Fibroblast of skin of scalp (primary cell): ENCODE data around the gene PLEKHD1.
A peak's percentile ranks its signal among the peaks of the same experiment; 100 is the strongest.
"Not testable (repeated sequence)": the region's sequence is repeated elsewhere in the genome, so short reads cannot be mapped to it uniquely, and the experiment has no call there.

Experiments used
- DNase-seq: peaks from one replicate; pipeline ENCODE4 v3.0.0-alpha.2; 2013

PLEKHD1 gene

GRCh38 chr14:69481815-69482568, 2.5 kb upstream of the PLEKHD1 start:
- DNase-seq, result no peak

DNA sequence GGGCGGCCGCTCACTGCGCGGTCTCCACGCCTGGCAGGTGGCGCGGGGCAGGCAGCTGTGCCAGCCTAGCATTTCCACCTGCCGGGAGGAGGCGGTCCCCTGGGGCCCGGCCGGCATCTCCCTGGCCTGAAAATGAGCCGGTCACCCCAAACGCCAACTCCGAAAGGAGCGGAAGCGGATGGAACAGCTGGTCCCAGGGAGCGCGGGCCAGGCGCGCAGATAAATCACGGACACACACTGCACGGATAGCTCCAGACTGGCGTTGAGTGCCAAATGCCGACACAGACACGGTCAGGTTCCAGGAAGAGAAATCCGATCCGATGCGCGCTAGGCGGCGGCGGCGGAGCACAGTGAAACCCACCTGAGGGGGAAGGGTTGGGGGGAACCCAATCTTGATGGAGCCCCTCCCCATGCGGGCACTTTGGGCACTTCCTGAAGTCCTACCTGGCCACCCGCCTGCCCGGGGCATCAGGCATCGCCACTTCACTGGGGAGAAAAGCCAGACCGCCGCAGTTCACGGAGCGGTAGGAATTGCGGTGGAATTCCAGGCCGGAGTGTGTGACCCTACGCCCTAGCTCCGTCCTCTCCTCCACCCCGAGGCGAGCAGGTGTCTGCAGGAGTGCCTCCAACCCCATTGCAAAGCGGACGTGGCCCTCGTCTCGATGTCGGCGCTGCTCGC, 624 bp upstream of the PLEKHD1 start:
- DNase-seq, result no peak

DNA sequence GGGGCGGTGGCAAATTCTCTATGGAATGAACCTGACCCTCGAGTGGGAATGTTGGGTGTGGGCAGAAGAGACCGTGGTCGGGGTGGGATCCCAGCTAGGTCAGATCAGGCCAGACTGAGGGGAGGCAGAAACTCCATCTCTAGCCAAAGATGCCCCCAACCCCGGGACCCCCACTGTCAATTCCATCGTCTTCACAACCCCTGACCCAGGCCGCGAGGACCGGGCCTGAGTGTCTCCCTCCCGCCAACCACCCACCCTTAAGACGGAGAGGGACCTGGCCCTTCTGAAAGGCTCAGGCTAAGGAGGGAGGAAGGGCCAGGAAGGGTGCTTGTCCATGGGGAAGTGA, 760 bp downstream of the PLEKHD1 start:
- DNase-seq, result no peak

DNA sequence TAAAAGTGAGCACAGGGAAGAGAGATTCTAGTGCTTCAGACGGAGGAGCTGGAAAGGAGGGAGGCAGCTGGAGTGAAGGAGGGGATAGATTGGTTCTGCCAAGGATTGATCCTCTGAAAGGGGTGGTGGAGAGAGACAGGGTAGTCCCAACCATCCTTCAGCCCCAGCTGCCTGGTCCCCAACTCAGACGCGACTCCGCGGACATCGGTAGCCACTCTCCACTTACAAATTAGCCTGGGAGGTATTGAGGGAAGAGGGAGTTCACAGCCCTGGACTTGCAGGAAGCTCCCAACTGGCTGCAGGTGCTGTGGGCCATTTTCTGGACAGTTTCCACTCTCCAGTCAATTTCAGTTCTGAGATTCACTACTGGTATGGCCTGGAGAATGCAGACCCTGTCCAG, 1.2 kb downstream of the PLEKHD1 start:
- no peak for DNase-seq

DNA sequence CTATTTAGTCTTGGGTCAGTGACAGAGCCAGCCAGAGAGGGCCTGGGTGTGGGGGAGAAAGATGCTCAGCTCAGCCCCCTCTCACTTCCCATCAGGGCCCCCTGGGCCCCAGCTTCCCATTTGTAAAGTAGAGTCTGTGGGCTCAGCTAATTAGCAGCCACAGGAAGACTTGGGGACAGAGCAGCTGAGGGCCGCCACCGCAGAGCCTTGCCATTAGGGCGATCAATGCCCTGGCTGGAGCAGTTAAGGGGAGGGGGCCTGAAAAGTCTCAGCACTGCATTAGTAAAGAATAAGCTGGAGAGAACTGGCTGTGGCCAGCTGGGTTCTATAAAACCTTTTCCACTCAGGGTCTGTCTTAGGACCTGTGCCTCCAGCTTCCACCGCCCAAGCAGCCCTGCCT, 2.7 kb downstream of the PLEKHD1 start:
- no peak for DNase-seq

DNA sequence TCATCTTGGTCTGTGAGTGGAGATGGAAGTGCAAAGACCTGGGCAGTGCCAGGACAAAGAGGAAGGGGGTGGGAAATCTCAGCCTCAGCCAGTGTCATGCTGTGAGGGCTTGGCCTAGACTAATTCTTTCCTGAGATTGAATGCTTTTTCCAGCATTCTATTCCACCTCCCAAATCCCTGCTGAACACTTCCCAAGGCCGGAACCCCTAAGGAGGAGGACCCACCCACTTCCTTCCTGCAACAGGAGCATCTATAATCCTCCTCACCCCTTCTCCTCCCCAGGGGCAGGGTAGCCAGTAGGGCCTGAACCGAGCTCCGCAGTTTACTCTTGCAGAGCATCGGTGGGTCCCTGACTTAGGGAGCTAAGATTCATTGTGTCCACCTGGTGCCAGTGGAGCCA, 3.2 kb downstream of the PLEKHD1 start:
- no peak for DNase-seq

DNA sequence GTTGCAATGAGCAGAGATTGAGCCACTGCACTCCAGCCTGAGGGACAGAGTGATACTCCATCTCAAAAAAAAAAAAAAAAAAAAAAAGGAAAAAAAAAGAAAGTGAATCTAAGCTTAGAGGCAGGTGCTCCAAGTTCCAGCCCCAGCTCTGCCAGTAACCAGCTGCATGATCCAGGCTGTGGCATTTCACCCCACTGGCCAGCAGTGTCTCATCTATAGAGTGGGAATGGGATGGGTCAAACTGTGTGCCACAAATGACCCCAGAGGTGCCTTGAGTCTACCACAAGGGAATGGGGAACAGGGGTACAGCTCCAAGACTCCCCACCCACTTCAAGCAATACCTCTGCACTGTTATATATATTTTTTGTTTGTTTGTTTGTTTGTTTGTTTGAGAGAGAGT, 5.0 kb downstream of the PLEKHD1 start:
- no peak for DNase-seq

- no peak for DNase-seq
Measured at GRCh38 chr14:69490219-69490918, 5.8 kb downstream of the PLEKHD1 start.

- DNase-seq, result no peak
Measured at GRCh38 chr14:69491193-69491592, 6.7 kb downstream of the PLEKHD1 start.

GRCh38 chr14:69493038-69493437, 8.5 kb downstream of the PLEKHD1 start:
- DNase-seq, result no peak

DNA sequence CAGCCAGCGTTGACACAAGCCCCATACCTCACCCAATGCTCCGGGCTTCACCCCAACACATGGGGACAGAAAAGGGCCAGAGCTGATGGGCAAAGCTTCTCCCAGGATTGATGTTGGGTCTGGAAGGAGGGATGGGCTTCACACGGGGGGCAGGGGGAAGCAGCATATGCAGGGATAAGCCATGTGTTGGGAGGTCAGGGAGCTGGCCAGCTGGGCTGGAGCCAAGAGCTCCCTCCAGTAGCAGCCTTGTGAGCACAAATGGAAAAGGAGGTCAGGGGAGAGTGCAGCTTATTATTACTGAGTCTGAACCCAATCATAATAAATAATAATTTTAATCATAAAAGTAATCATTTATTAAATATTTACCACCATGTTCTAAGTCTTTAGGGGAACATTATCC, 9.3 kb downstream of the PLEKHD1 start:
- DNase-seq, result no peak

GRCh38 chr14:69495341-69495921, 10.9 kb downstream of the PLEKHD1 start:
- no peak for DNase-seq

- not testable (repeated sequence) for DNase-seq
Measured at GRCh38 chr14:69497866-69498265, 13.3 kb downstream of the PLEKHD1 start.

DNA sequence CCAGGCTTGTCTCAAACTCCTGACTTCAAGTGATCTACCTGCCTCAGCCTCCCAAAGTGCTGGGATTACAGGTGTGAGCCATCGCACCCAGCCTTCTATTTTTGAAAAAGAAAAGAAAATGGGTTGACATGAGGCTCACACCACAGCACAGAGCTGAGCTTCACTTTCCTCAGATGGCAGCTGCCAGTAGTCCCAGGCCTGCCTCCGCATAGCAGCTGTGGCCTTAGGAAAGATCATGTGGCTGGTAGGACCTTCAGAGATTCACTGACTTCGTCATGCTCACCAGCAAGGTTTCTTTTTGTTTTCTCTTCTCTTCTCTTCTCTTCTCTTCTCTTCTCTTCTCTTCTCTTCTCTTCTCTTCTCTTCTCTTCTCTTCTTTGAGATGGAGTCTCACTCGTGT, 13.8 kb downstream of the PLEKHD1 start:
- DNase-seq, result not testable (repeated sequence)

GRCh38 chr14:69499436-69499835, 14.9 kb downstream of the PLEKHD1 start:
- DNase-seq, result no peak

DNA sequence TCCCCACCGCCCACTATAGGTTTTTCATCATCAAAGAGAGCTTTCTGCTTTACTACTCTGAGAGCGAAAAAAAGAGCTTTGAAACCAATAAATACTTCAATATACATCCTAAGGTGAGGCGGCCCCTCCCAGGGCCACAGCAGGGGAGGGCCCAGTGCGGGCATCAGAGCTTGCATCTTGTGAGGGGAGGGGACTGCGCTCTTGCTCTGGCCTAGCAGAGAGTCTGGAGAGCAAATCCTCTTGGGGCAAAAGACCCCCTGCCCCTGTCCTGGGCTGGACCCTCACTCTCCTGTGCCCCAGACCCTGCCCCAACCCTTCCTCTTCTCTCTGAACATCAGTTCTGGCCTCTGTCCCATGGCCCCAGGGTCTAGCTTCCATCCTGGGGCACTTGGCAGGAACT, 15.6 kb downstream of the PLEKHD1 start:
- DNase-seq, result no peak

GRCh38 chr14:69500736-69501135, 16.2 kb downstream of the PLEKHD1 start:
- no peak for DNase-seq

- DNase-seq, result peak; percentile 16
Measured at GRCh38 chr14:69501423-69501838, 16.9 kb downstream of the PLEKHD1 start.

GRCh38 chr14:69504775-69505174, 20.2 kb downstream of the PLEKHD1 start:
- no peak for DNase-seq

GRCh38 chr14:69505338-69506240, 21.1 kb downstream of the PLEKHD1 start:
- DNase-seq, result no peak

DNA sequence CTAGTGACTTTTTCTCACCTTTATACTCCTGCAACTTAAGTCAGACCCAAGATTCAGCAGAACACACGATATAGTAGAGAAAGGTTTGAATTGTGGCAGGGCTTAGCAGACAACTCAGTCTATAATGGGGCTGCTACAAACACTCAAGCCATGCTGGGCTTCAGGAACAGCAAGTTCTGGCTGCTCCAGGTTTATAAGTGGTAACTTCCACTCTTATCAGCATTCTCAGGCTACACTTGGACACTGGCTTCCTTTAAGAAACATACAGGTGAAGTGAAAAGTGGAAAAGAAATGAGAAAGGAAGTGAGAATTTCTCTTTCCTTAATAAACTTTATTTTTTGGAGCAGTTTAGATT, 21.7 kb downstream of the PLEKHD1 start:
- no peak for DNase-seq
